PFSK-1 (cell line): ENCODE measurements around the gene HS3ST4.

ENCODE experiments used
- FOXP2 ChIP-seq: optimal IDR thresholded peaks from 2 replicates; pipeline ENCODE3; 2011; ENCODE audit warnings: borderline replicate concordance, control low read depth, inconsistent platforms; ENCODE audit not compliant: insufficient read depth; ENCODE audit errors: extremely low read length, extremely low read depth
- POLR2AphosphoS5 ChIP-seq: IDR thresholded peaks from 2 replicates; pipeline ENCODE4 v1.6.1; 2012; ENCODE audit warnings: low read depth, mild to moderate bottlenecking, control low read depth, low read length, moderate library complexity
- SIN3A ChIP-seq: IDR thresholded peaks from 2 replicates; pipeline ENCODE4 v1.6.1; 2012; ENCODE audit warnings: mild to moderate bottlenecking, low read length, moderate library complexity, borderline replicate concordance; ENCODE audit not compliant: insufficient read depth
- TAF1 ChIP-seq: IDR thresholded peaks from 2 replicates; pipeline ENCODE4 v1.6.1; 2012; ENCODE audit warnings: low read length, control low read depth, borderline replicate concordance; ENCODE audit not compliant: insufficient read depth
- TF ChIP-seq, protein P1 (sequence below), 2 experiments: IDR thresholded peaks; 2 replicates each; pipeline versions ENCODE4 v1.6.1 to v1.8.0; 2011 to 2012; ENCODE audit warnings: low read depth in 2 of 2, low read length in 2 of 2, control low read depth in 1 of 2, inconsistent platforms in 1 of 2, mild to moderate bottlenecking in 1 of 2, moderate library complexity in 1 of 2; ENCODE audit not compliant: insufficient read depth in 1 of 2

The HS3ST4 gene

DNA sequence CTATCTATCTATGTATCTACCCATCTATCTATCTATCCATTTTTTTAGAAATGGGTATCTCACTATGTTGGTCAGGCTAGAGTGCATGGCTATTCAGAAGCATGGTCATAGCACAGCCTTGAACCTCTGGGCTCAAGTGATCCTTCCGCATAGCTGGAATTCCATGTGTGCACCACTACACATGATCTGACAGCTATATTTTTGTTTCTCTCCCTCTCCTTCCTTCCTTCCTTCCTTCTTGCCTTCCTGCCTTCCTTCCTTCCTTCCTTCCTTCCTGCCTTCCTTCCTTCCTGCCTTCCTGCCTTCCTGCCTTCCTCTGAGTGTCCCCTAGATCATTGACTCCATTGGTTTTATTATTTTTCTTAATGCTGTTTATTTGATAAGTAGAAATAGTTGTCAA lies 108.1 kb downstream of the HS3ST4 start:
- TF ChIP-seq FOXP2 (no peak), SIN3A (no peak), TAF1 (no peak), POLR2AphosphoS5 (no peak)
- TF ChIP-seq, protein P1, sequence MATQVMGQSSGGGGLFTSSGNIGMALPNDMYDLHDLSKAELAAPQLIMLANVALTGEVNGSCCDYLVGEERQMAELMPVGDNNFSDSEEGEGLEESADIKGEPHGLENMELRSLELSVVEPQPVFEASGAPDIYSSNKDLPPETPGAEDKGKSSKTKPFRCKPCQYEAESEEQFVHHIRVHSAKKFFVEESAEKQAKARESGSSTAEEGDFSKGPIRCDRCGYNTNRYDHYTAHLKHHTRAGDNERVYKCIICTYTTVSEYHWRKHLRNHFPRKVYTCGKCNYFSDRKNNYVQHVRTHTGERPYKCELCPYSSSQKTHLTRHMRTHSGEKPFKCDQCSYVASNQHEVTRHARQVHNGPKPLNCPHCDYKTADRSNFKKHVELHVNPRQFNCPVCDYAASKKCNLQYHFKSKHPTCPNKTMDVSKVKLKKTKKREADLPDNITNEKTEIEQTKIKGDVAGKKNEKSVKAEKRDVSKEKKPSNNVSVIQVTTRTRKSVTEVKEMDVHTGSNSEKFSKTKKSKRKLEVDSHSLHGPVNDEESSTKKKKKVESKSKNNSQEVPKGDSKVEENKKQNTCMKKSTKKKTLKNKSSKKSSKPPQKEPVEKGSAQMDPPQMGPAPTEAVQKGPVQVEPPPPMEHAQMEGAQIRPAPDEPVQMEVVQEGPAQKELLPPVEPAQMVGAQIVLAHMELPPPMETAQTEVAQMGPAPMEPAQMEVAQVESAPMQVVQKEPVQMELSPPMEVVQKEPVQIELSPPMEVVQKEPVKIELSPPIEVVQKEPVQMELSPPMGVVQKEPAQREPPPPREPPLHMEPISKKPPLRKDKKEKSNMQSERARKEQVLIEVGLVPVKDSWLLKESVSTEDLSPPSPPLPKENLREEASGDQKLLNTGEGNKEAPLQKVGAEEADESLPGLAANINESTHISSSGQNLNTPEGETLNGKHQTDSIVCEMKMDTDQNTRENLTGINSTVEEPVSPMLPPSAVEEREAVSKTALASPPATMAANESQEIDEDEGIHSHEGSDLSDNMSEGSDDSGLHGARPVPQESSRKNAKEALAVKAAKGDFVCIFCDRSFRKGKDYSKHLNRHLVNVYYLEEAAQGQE (IDR thresholded peaks at IDR 0.05; ENCODE audit: insufficient read depth in 1 of 2, low read depth in 2 of 2, low read length in 2 of 2) = no peak

DNA sequence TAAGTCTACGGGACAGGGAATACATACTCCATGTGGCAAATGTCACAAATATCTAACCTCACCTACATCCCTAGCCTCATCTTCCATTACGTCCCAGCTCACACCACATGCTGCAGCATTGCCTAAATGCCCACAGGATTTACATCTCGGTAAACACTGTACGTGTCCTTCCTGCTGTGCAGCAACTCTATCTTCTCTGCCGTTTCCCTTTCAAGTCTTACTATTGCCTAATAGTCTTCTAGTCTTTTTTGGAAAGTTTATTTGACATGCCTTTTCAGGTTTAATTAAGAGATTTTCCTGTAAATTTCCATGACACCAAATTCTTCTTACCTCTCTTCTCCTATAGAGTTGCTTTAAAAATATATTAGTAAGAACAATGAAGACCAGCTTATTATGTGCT lies 120.5 kb downstream of the HS3ST4 start:
- TF ChIP-seq, protein P1 (IDR thresholded peaks at IDR 0.05; ENCODE audit: insufficient read depth in 1 of 2, low read depth in 2 of 2, low read length in 2 of 2) = no peak
- TF ChIP-seq POLR2AphosphoS5 (no peak), TAF1 (no peak), FOXP2 (no peak), SIN3A (no peak)

DNA sequence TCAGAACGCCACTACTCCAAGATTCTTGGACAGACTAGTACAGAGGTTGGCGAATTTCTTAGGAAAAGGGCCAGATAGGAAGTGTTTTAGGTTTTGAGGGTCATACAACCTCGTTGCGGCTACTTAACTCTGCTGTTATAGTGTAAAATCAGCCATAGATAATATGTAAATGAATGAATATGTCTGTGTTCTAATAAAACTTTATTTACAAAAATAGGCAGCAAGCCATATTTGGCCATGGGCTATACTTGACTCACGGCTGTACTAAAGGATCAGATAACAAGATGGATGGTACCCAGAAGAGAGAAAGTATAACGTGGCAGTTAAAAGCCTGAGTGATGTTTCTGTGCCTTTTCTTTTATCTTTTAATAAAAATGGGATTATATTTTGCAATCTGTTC lies 125.5 kb downstream of the HS3ST4 start:
- TF ChIP-seq POLR2AphosphoS5 = no peak
- TF ChIP-seq, protein P1 (IDR thresholded peaks at IDR 0.05; ENCODE audit: insufficient read depth in 1 of 2, low read depth in 2 of 2, low read length in 2 of 2) = no peak
- TF ChIP-seq TAF1 = no peak
- no peak for TF ChIP-seq SIN3A
- no peak for TF ChIP-seq FOXP2

DNA sequence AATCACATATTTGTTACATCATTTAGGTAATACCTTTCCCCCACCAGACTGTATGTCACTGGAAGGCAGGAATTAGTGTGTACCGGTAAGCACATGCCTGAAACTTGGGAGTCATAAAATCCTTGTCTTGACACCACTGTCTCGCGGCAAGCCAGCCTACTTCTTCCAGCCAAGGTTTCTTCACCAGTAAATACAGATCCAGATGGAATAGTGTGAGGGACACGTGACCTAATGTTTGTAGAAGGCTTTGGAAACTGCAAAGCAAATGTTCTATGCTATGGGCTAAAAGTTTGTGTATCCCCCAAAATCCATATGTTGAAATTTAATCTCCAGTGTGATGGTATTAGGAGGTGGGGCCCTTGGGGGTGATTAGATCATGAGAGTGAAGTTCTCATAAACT lies 126.1 kb downstream of the HS3ST4 start:
- no peak for TF ChIP-seq TAF1
- TF ChIP-seq SIN3A = no peak
- no peak for TF ChIP-seq POLR2AphosphoS5
- TF ChIP-seq, protein P1 (IDR thresholded peaks at IDR 0.05; ENCODE audit: insufficient read depth in 1 of 2, low read depth in 2 of 2, low read length in 2 of 2) = no peak
- TF ChIP-seq FOXP2 = no peak

- TF ChIP-seq FOXP2 (no peak), TAF1 (no peak), SIN3A (no peak), POLR2AphosphoS5 (no peak)
- TF ChIP-seq, protein P1 (IDR thresholded peaks at IDR 0.05; ENCODE audit: insufficient read depth in 1 of 2, low read depth in 2 of 2, low read length in 2 of 2) = no peak
Measured at GRCh38 chr16:25823891-25824290, 132.1 kb downstream of the HS3ST4 start.
